ENCODE results near the gene LAPTM5.

LAPTM5 gene

GRCh38 chr1:30731109-30731805 is 26.3 kb downstream of the LAPTM5 start:
- DNase-seq (ENCODE audit: low read depth in 1 of 2, low spot score in 1 of 2), result no peak

- no peak for DNase-seq (ENCODE audit: low read depth in 1 of 2, low spot score in 1 of 2)
Measured at GRCh38 chr1:30730346-30731108, 27.0 kb downstream of the LAPTM5 start.

- DNase-seq (ENCODE audit: low read depth in 1 of 2, low spot score in 1 of 2), result no peak
Measured at GRCh38 chr1:30729901-30730300, 27.7 kb downstream of the LAPTM5 start.

- no peak for DNase-seq (ENCODE audit: low read depth in 1 of 2, low spot score in 1 of 2)
Measured at GRCh38 chr1:30728832-30729638, 28.5 kb downstream of the LAPTM5 start.

- DNase-seq (ENCODE audit: low read depth in 1 of 2, low spot score in 1 of 2), result no peak
Measured at GRCh38 chr1:30728340-30728739, 29.2 kb downstream of the LAPTM5 start.

- DNase-seq (ENCODE audit: low read depth in 1 of 2, low spot score in 1 of 2), result no peak
Measured at GRCh38 chr1:30727824-30728223, 29.8 kb downstream of the LAPTM5 start.

GRCh38 chr1:30726773-30727684 is 30.5 kb downstream of the LAPTM5 start:
- DNase-seq (ENCODE audit: low read depth in 1 of 2, low spot score in 1 of 2), result no peak

- DNase-seq (ENCODE audit: low read depth in 1 of 2, low spot score in 1 of 2), result no peak
Measured at GRCh38 chr1:30726236-30726635, 31.3 kb downstream of the LAPTM5 start.

- DNase-seq (ENCODE audit: low read depth in 1 of 2, low spot score in 1 of 2), result no peak
Measured at GRCh38 chr1:30725450-30726095, 32.0 kb downstream of the LAPTM5 start.

- no peak for DNase-seq (ENCODE audit: low read depth in 1 of 2, low spot score in 1 of 2)
Measured at GRCh38 chr1:30724655-30725421, 32.7 kb downstream of the LAPTM5 start.

GRCh38 chr1:30724175-30724574 is 33.4 kb downstream of the LAPTM5 start:
- no peak for DNase-seq (ENCODE audit: low read depth in 1 of 2, low spot score in 1 of 2)

GRCh38 chr1:30723331-30723755 is 34.2 kb downstream of the LAPTM5 start, which contains the start of gene MATN1:
MATN1 (minus strand) TSS chr1:30723585; CDS start chr1:30723551, 34 bp downstream.
- DNase-seq (ENCODE audit: low read depth in 1 of 2, low spot score in 1 of 2), result no peak

GRCh38 chr1:30721812-30722537 is 35.6 kb downstream of the LAPTM5 start:
- no peak for DNase-seq (ENCODE audit: low read depth in 1 of 2, low spot score in 1 of 2)

GRCh38 chr1:30721341-30721793 is 36.2 kb downstream of the LAPTM5 start:
- no peak for DNase-seq (ENCODE audit: low read depth in 1 of 2, low spot score in 1 of 2)

- no peak for DNase-seq (ENCODE audit: low read depth in 1 of 2, low spot score in 1 of 2)
Measured at GRCh38 chr1:30720271-30721223, 37.0 kb downstream of the LAPTM5 start.

GRCh38 chr1:30719406-30720270 is 37.9 kb downstream of the LAPTM5 start:
- no peak for DNase-seq (ENCODE audit: low read depth in 1 of 2, low spot score in 1 of 2)

All from activated CD4-positive, alpha-beta T cell treated with anti-CD3 and anti-CD28 coated beads, Interleukin-2, amount 50 U/mL, for 24 hours (primary cell).